ENCODE data around the gene MRAP. TPM values are rescaled to one million over a fixed set of nuclear protein-coding genes. Genes with fewer than 3 reads are reported as not detected.

The MRAP gene
- total and polyA plus RNA-seq, 9 of the 15 experiments (the other 6 are each of a cell fraction or from before 2014, with no cell fraction given) = 0.63 to 2.3 TPM; not detected in 7

DNA sequence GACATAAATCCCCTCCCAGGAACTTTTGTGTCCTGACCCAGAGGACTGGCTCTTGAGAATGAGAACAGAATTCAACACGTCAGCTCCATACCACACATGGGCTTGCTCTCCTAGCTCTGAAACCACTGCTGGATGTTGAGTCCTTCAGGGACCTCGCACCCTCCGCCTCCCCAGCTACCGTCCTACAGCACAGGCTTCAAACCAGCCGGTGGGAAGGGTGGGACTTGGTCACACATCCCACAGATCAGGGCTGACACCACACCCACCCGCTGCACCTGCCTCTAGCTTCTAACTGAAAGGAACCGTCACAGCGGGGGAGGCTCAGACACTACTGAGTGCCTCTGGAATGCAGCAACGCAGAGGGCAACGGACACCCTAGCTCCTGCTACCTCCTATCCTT is 24.0 kb downstream of the MRAP start:
- H3K4me2 ChIP-seq (ENCODE audit: insufficient read depth, low read length) = no peak overlapping the region
- H3K9ac ChIP-seq (ENCODE audit: insufficient read depth in 1 of 2, low read depth in 2 of 2, low read length in 2 of 2) = no peak overlapping the region
- no peak overlapping the region for H3K27ac ChIP-seq (ENCODE audit: extremely low read depth, low read depth, low read length)
- H3K79me2 ChIP-seq (ENCODE audit: control insufficient read depth, insufficient read depth, low read length) = no peaks in the 10 kb centered on the region
- in situ Hi-C loops (cut with MboI) (no loop called here), intact Hi-C loops (cut with micrococcal nuclease) (no loop called here)
- no peak for ATAC-seq
- 0 out of 2 replicates have a peak, but pooled peaks have one; percentile 17 for TF ChIP-seq POLR2G (IDR thresholded peaks at IDR 0.05; ENCODE audit: low read depth, low read length)
- TF ChIP-seq, protein P1, sequence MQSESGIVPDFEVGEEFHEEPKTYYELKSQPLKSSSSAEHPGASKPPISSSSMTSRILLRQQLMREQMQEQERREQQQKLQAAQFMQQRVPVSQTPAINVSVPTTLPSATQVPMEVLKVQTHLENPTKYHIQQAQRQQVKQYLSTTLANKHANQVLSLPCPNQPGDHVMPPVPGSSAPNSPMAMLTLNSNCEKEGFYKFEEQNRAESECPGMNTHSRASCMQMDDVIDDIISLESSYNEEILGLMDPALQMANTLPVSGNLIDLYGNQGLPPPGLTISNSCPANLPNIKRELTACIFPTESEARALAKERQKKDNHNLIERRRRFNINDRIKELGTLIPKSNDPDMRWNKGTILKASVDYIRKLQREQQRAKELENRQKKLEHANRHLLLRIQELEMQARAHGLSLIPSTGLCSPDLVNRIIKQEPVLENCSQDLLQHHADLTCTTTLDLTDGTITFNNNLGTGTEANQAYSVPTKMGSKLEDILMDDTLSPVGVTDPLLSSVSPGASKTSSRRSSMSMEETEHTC (IDR thresholded peaks at IDR 0.05) = no peak
- H3K9me3 ChIP-seq (replicated peaks; ENCODE audit: control insufficient read depth, insufficient read depth, low read depth, low read length) = no peaks in the 10 kb centered on the region
- WGBS (ENCODE audit: insufficient coverage, low coverage, missing lambda C conversion rate) = 89% methylated on average over 10 of the region's 10 CpGs
- no TSS peak for BruUV-seq (replicated peaks)
- DNase-seq (ENCODE audit: extremely low read depth in 1 of 4, low spot score in 3 of 4) = no peak
- no peak for FAIRE-seq
- ChIA-PET CTCF (ENCODE audit: low intra/inter-chr PET ratio) (interaction anchor here (0.7 kb wide), 1 partner anchor 289 kb away, joined by 4 read pairs; no protein-coding TSS in a partner anchor), POLR2A (interaction anchor here (0.6 to 0.8 kb wide), 2 partner anchors 313 to 426 kb away, joined by 3 to 4 read pairs; no protein-coding TSS in a partner anchor)
- H3K4me1 ChIP-seq (replicated peaks in 1 of 2; ENCODE audit: control insufficient read depth in 2 of 2, insufficient read depth in 2 of 2, low read length in 2 of 2) = no peaks in the 10 kb centered on the region
- no peaks in the 10 kb centered on the region for H4K20me1 ChIP-seq (replicated peaks; ENCODE audit: control insufficient read depth, insufficient read depth, low read length)
- H3K36me3 ChIP-seq (ENCODE audit: control insufficient read depth, insufficient read depth, low read length) = peaks cover 98% of the 10 kb centered on the region
- H3K9me1 ChIP-seq (ENCODE audit: control insufficient read depth, insufficient read depth, low read length) = no peaks in the 10 kb centered on the region
- H3K4me3 ChIP-seq = no peak overlapping the region
- H2AFZ ChIP-seq (ENCODE audit: low read depth, low read length) = no peak overlapping the region
- no peaks in the 10 kb centered on the region for H3K27me3 ChIP-seq (ENCODE audit: control insufficient read depth in 2 of 2, insufficient read depth in 2 of 2, low read length in 2 of 2)

DNA sequence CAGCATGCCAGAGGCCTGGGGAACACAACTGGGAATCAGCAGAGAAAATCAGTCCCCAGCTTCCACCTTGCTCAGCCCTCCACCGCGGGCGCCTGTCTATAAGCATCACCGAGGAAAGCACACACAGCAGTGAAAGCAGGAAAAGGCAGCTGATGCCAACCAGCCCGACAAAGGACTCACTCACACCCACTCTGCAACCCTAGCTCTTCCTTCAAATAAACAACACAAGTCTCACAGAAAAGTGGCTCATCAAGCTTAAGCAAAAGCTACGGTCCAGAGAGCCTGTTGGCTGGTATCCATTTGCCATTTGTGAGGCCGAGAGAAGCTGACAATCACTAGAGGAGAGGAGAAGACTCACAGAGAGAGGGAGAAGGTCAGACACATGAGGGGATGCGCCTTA is 27.1 kb downstream of the MRAP start:
- H3K36me3 ChIP-seq (ENCODE audit: control insufficient read depth, insufficient read depth, low read length) = peaks cover 98% of the 10 kb centered on the region
- in situ Hi-C loops (cut with MboI) = no loop called here
- CTCF ChIA-PET (ENCODE audit: low intra/inter-chr PET ratio) = no interaction called here

More for the DNA sequence above, 27.1 kb downstream of the MRAP start:
- no peak overlapping the region for H3K4me3 ChIP-seq
- no TSS peak for BruUV-seq (replicated peaks)
- H3K4me2 ChIP-seq (ENCODE audit: insufficient read depth, low read length) = no peak overlapping the region
- H3K27me3 ChIP-seq (ENCODE audit: control insufficient read depth in 2 of 2, insufficient read depth in 2 of 2, low read length in 2 of 2) = no peaks in the 10 kb centered on the region
- H2AFZ ChIP-seq (ENCODE audit: low read depth, low read length) = no peak overlapping the region
- no peaks in the 10 kb centered on the region for H3K9me1 ChIP-seq (ENCODE audit: control insufficient read depth, insufficient read depth, low read length)
- DNase-seq (ENCODE audit: extremely low read depth in 1 of 4, low spot score in 3 of 4) (no peak), FAIRE-seq (no peak), ATAC-seq (no peak)
- POLR2A ChIA-PET = interaction anchor here (0.6 to 2.3 kb wide), 4 partner anchors 12 to 24 kb away, joined by 3 to 8 read pairs (median 3); no protein-coding TSS in a partner anchor
- no peaks in the 10 kb centered on the region for H3K4me1 ChIP-seq (replicated peaks in 1 of 2; ENCODE audit: control insufficient read depth in 2 of 2, insufficient read depth in 2 of 2, low read length in 2 of 2)
- no peaks in the 10 kb centered on the region for H3K79me2 ChIP-seq (ENCODE audit: control insufficient read depth, insufficient read depth, low read length)
- 90% methylated on average over 8 of the region's 8 CpGs for WGBS (ENCODE audit: insufficient coverage, low coverage, missing lambda C conversion rate)
- no peaks in the 10 kb centered on the region for H4K20me1 ChIP-seq (replicated peaks; ENCODE audit: control insufficient read depth, insufficient read depth, low read length)
- no peak overlapping the region for H3K27ac ChIP-seq (ENCODE audit: extremely low read depth, low read depth, low read length)
- no peaks in the 10 kb centered on the region for H3K9me3 ChIP-seq (replicated peaks; ENCODE audit: control insufficient read depth, insufficient read depth, low read depth, low read length)
- TF ChIP-seq ZEB2 (IDR thresholded peaks at IDR 0.05) = no peak
- no peak for TF ChIP-seq ATF7 (IDR thresholded peaks at IDR 0.05)
- no peak for TF ChIP-seq EHMT2 (IDR thresholded peaks at IDR 0.05)
- TF ChIP-seq SMAD1 (IDR thresholded peaks at IDR 0.05; ENCODE audit: low read depth, low read length, partially characterized antibody) = no peak
- no peak for TF ChIP-seq SIN3B (IDR thresholded peaks at IDR 0.05; ENCODE audit: low read depth)
- TF ChIP-seq POLR2G (IDR thresholded peaks at IDR 0.05; ENCODE audit: low read depth, low read length) = no peak
- no peak for TF ChIP-seq ZNF143 (CRISPR knock-in tag; IDR thresholded peaks at IDR 0.05)
- TF ChIP-seq NR3C1 (CRISPR knock-in tag; IDR thresholded peaks at IDR 0.05) = no peak
- no peak for TF ChIP-seq ZNF263 (CRISPR knock-in tag; IDR thresholded peaks at IDR 0.05; ENCODE audit: borderline replicate concordance)
- intact Hi-C loops (cut with micrococcal nuclease) = no loop called here
- no peak overlapping the region for H3K9ac ChIP-seq (ENCODE audit: insufficient read depth in 1 of 2, low read depth in 2 of 2, low read length in 2 of 2)

Measured in K562 (cell line).